GM23338 (cell line): Measurements from ENCODE around the gene PTGIS. TPM values are rescaled to one million over a fixed set of nuclear protein-coding genes. Genes with fewer than 3 reads are reported as not detected.

ENCODE experiments used
- ATAC-seq: fragments of 200-7000 bp; cut with Tn5 transposase; 3 replicates; pipeline ENCODE4 v1.9.1; 2020
- DNase-seq: peaks from one replicate; pipeline ENCODE4 v3.0.0-alpha.2; 2015; ENCODE audit warnings: low spot score
- H2AFZ ChIP-seq: fragments of 200-600 bp; sonication (generic); 2 replicates; pipeline ENCODE4 v1.8.0; 2016; ENCODE audit warnings: antibody characterized with exemption, mild to moderate bottlenecking, moderate library complexity
- H3F3A ChIP-seq: fragments of 200-600 bp; sonication (generic); replicated peaks from 2 replicates; pipeline ENCODE4 v1.8.0; 2017; ENCODE audit warnings: antibody characterized with exemption, mixed run types, low read depth
- H3K27ac ChIP-seq: fragments of 200-600 bp; sonication (generic); 2 replicates; pipeline ENCODE4 v1.6.1; 2016; ENCODE audit warnings: low read depth
- H3K27me3 ChIP-seq: fragments of 200-600 bp; sonication (generic); 2 replicates; pipeline ENCODE4 v1.8.0; 2016; ENCODE audit warnings: mild to moderate bottlenecking, mixed run types, moderate library complexity; ENCODE audit not compliant: insufficient read depth
- H3K36me3 ChIP-seq: fragments of 200-600 bp; sonication (generic); 2 replicates; pipeline ENCODE4 v1.8.0; 2016; ENCODE audit warnings: mild to moderate bottlenecking; ENCODE audit not compliant: insufficient read depth
- H3K4me1 ChIP-seq: fragments of 200-600 bp; sonication (generic); 2 replicates; pipeline ENCODE4 v1.8.0; 2016; ENCODE audit warnings: mild to moderate bottlenecking, moderate library complexity; ENCODE audit not compliant: insufficient read depth
- H3K4me2 ChIP-seq: fragments of 200-600 bp; sonication (generic); 2 replicates; pipeline ENCODE4 v1.7.1; 2017; ENCODE audit warnings: mixed run types
- H3K4me3 ChIP-seq: fragments of 200-600 bp; sonication (generic); 2 replicates; pipeline ENCODE4 v1.6.1; 2016; ENCODE audit warnings: mixed run types
- H3K79me2 ChIP-seq: fragments of 200-600 bp; sonication (generic); replicated peaks from 2 replicates; pipeline ENCODE4 v1.8.0; 2017; ENCODE audit warnings: mild to moderate bottlenecking; ENCODE audit not compliant: insufficient read depth
- H3K9me2 ChIP-seq: fragments of 200-600 bp; sonication (generic); 2 replicates; pipeline ENCODE4 v1.8.0; 2017; ENCODE audit not compliant: insufficient read depth
- H4K20me1 ChIP-seq: fragments of 200-600 bp; sonication (generic); replicated peaks from 2 replicates; pipeline ENCODE4 v1.8.0; 2017; ENCODE audit warnings: mild to moderate bottlenecking; ENCODE audit not compliant: insufficient read depth
- H3K27ac Mint-ChIP-seq: 2 replicates; pipeline ENCODE4 v1.8.0; 2020; ENCODE audit warnings: inconsistent platforms, mild to moderate bottlenecking, moderate library complexity, mixed read lengths
- H3K27me3 Mint-ChIP-seq: 3 replicates; pipeline ENCODE4 v1.8.0; 2022; ENCODE audit warnings: low read depth, mild to moderate bottlenecking, moderate library complexity, mixed read lengths, inconsistent platforms; ENCODE audit not compliant: insufficient read depth, poor library complexity
- H3K36me3 Mint-ChIP-seq: 3 replicates; pipeline ENCODE4 v1.8.0; 2021; ENCODE audit warnings: low read depth, mild to moderate bottlenecking, inconsistent platforms, moderate library complexity, mixed read lengths
- H3K4me1 Mint-ChIP-seq: 3 replicates; pipeline ENCODE4 v1.8.0; 2020; ENCODE audit warnings: mild to moderate bottlenecking, inconsistent platforms, mixed read lengths
- H3K4me3 Mint-ChIP-seq: 3 replicates; pipeline ENCODE4 v1.8.0; 2021; ENCODE audit warnings: moderate library complexity, mild to moderate bottlenecking, inconsistent platforms, mixed read lengths
- H3K9me3 Mint-ChIP-seq: 3 replicates; pipeline ENCODE4 v1.8.0; 2020; ENCODE audit warnings: moderate library complexity, mild to moderate bottlenecking, inconsistent platforms, mixed read lengths
- CREB1 ChIP-seq: fragments of 250-450 bp; sonication (Bioruptor Pico); IDR thresholded peaks from 2 replicates; pipeline ENCODE4 v1.5.0; 2020; ENCODE audit warnings: low read depth, mild to moderate bottlenecking, moderate library complexity
- EZH2 ChIP-seq: fragments of 200-600 bp; sonication (generic); IDR thresholded peaks from one replicate; pipeline ENCODE4 v1.8.0; 2017; ENCODE audit warnings: antibody characterized with exemption, mild to moderate bottlenecking, low read depth; ENCODE audit not compliant: unreplicated experiment
- JUNB ChIP-seq: IDR thresholded peaks from one replicate; pipeline ENCODE4 v1.6.1; 2016; ENCODE audit warnings: antibody characterized with exemption; ENCODE audit not compliant: unreplicated experiment
- NANOG ChIP-seq: IDR thresholded peaks from 2 replicates; pipeline ENCODE4 v1.6.1; 2016; ENCODE audit warnings: antibody characterized with exemption, borderline replicate concordance
- ZNF114 ChIP-seq: fragments of 250-450 bp; sonication (Bioruptor Pico); IDR thresholded peaks from 2 replicates; pipeline ENCODE4 v1.5.0; 2020; ENCODE audit warnings: mild to moderate bottlenecking, moderate library complexity
- ZNF331 ChIP-seq: fragments of 250-450 bp; sonication (Bioruptor Pico); IDR thresholded peaks from 2 replicates; pipeline ENCODE4 v1.5.0; 2020; ENCODE audit warnings: low read depth, mild to moderate bottlenecking, moderate library complexity
- polyA plus RNA-seq: library from polyadenylated mRNA; unstranded; fragments of >200 nt; fragmentation: Nextera tagmentation; extraction: Ambion mirVana; gene quantifications from 2 replicates; pipeline ENCODE4 v1.2.1, GENCODE V29; 2016
- total RNA-seq: library from RNA; depleted of rRNA; stranded (reverse); fragments of >200 nt; shearing (Covaris generic); gene quantifications from 2 replicates; pipeline ENCODE4 v1.2.3, GENCODE V29; 2014
- TF ChIP-seq, protein P1 (sequence below): IDR thresholded peaks from 2 replicates; pipeline ENCODE4 v1.6.1; 2016; ENCODE audit warnings: antibody characterized with exemption
- TF ChIP-seq, protein P2 (sequence below), 2 experiments: fragments of 200-600 bp in 1 of 2; sonication (generic) in 1 of 2; conservative IDR thresholded peaks; 2 replicates each; pipeline versions ENCODE4 v1.5.1 to v1.6.1; 2016 to 2017; ENCODE audit warnings: antibody characterized with exemption in 2 of 2, low read depth in 2 of 2, mild to moderate bottlenecking in 2 of 2, moderate library complexity in 1 of 2

Gene PTGIS
- total and polyA plus RNA-seq, 2 experiments from 2014 or later = 6.6 to 28.7 TPM

DNA sequence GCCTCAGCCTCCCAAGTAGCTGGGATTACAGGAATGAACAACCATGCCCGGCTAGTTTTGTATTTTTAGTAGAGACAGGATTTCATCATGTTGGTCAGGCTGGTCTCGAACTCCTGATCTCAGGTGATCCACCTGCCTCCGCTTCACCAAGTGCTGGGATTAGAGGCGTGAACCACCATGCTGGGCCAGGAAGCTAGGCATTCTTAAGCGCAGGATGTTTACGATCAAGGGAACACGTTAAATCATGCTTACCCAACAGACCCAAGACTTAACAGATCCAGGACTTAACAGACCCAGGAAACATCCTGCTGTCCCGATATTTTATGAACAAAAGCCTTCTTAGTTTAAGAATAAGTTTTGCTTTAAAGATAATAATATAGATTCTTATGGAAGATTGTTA is 9.1 kb downstream of the PTGIS start:
- peaks cover 8% of the 10 kb centered on the region for H3K27me3 Mint-ChIP-seq
- Histone ChIP-seq H4K20me1 (no peaks in the 10 kb centered on the region; the same call in 1 of the 2 replicates), H2AFZ (no peak overlapping the region), H3K36me3 (peaks cover 6% of the 10 kb centered on the region; the same call in 1 of the 2 replicates), H3K79me2 (peaks cover 25% of the 10 kb centered on the region), H3K4me2 (no peak overlapping the region), H3K9me2 (no peaks in the 10 kb centered on the region), H3K4me3 (no peak overlapping the region), H3K27me3 (no peaks in the 10 kb centered on the region), H3F3A (no peaks in the 10 kb centered on the region), H3K27ac (no peak overlapping the region), H3K4me1 (peaks cover 13% of the 10 kb centered on the region)
- peaks cover 21% of the 10 kb centered on the region for H3K4me1 Mint-ChIP-seq
- ATAC-seq = no peak
- no peak overlapping the region for H3K4me3 Mint-ChIP-seq
- peaks cover 51% of the 10 kb centered on the region for H3K36me3 Mint-ChIP-seq
- no peak overlapping the region for H3K27ac Mint-ChIP-seq
- H3K9me3 Mint-ChIP-seq = peaks cover 29% of the 10 kb centered on the region
- TF ChIP-seq, protein P1, sequence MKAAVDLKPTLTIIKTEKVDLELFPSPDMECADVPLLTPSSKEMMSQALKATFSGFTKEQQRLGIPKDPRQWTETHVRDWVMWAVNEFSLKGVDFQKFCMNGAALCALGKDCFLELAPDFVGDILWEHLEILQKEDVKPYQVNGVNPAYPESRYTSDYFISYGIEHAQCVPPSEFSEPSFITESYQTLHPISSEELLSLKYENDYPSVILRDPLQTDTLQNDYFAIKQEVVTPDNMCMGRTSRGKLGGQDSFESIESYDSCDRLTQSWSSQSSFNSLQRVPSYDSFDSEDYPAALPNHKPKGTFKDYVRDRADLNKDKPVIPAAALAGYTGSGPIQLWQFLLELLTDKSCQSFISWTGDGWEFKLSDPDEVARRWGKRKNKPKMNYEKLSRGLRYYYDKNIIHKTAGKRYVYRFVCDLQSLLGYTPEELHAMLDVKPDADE = no peak
- TF ChIP-seq ZNF331 (CRISPR knock-in tag) = no peak
- no peak for TF ChIP-seq ZNF114 (CRISPR knock-in tag)
- TF ChIP-seq EZH2 = no peak
- no peak for TF ChIP-seq CREB1
- TF ChIP-seq, protein P2, sequence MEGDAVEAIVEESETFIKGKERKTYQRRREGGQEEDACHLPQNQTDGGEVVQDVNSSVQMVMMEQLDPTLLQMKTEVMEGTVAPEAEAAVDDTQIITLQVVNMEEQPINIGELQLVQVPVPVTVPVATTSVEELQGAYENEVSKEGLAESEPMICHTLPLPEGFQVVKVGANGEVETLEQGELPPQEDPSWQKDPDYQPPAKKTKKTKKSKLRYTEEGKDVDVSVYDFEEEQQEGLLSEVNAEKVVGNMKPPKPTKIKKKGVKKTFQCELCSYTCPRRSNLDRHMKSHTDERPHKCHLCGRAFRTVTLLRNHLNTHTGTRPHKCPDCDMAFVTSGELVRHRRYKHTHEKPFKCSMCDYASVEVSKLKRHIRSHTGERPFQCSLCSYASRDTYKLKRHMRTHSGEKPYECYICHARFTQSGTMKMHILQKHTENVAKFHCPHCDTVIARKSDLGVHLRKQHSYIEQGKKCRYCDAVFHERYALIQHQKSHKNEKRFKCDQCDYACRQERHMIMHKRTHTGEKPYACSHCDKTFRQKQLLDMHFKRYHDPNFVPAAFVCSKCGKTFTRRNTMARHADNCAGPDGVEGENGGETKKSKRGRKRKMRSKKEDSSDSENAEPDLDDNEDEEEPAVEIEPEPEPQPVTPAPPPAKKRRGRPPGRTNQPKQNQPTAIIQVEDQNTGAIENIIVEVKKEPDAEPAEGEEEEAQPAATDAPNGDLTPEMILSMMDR (conservative IDR thresholded peaks at IDR 0.05; ENCODE audit: low read depth in 2 of 2) = no peak
- no peak for TF ChIP-seq NANOG
- no peak for TF ChIP-seq JUNB
- DNase-seq = no peak

DNA sequence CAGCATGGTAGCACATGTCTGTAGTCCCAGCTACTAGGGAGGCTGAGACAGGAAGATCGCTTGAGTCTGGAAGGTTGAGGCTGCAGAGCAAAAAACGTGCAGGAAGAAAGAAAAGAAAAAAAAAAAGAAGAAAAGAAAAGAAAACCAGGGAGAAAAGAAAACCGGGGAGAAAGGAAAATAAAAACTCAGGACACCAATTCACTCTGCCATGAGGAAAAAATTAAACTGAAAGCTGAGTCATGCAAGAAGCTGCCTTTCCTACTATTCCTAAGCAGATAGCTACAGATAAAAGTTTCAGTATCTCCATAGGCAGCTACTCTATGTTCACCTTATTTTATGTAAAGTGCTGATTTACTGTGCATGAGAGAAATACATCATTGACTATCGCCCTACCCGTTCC is 10.5 kb downstream of the PTGIS start:
- Mint-ChIP-seq H3K4me3 (no peak overlapping the region), H3K36me3 (peaks cover 48% of the 10 kb centered on the region), H3K4me1 (peaks cover 17% of the 10 kb centered on the region), H3K9me3 (peaks cover 29% of the 10 kb centered on the region), H3K27ac (no peak overlapping the region), H3K27me3 (peaks cover 5% of the 10 kb centered on the region)
- peaks cover 6% of the 10 kb centered on the region; the same call in 1 of the 2 replicates for H3K36me3 ChIP-seq
- no peak overlapping the region for H3K4me2 ChIP-seq
- H2AFZ ChIP-seq = no peak overlapping the region
- no peak overlapping the region for H3K4me3 ChIP-seq
- ATAC-seq = no peak
- H3K4me1 ChIP-seq = peaks cover 8% of the 10 kb centered on the region
- no peak overlapping the region for H3K27ac ChIP-seq
- peaks cover 16% of the 10 kb centered on the region; the same call in 1 of the 2 replicates for H3K79me2 ChIP-seq
- no peaks in the 10 kb centered on the region for H3K9me2 ChIP-seq
- no peak for DNase-seq
- H4K20me1 ChIP-seq = no peaks in the 10 kb centered on the region; the same call in 1 of the 2 replicates
- no peaks in the 10 kb centered on the region for H3K27me3 ChIP-seq
- H3F3A ChIP-seq = no peaks in the 10 kb centered on the region
- TF ChIP-seq ZNF114 (CRISPR knock-in tag) = no peak
- no peak for TF ChIP-seq EZH2
- TF ChIP-seq NANOG = no peak
- TF ChIP-seq, protein P1 = no peak
